ENCODE results near the gene CMA1.

- TF ChIP-seq ZFP3 (CRISPR knock-in tag; IDR thresholded peaks at IDR 0.05) (no peak), ISL1 (CRISPR knock-in tag; IDR thresholded peaks at IDR 0.05) (no peak), POU6F1 (CRISPR knock-in tag; IDR thresholded peaks at IDR 0.05; ENCODE audit: borderline replicate concordance, low read depth) (no peak), TCF4 (CRISPR knock-in tag; IDR thresholded peaks at IDR 0.05; ENCODE audit: borderline replicate concordance) (no peak), PPARA (CRISPR knock-in tag; IDR thresholded peaks at IDR 0.05; ENCODE audit: borderline replicate concordance) (no peak), TOX (CRISPR knock-in tag; IDR thresholded peaks at IDR 0.05; ENCODE audit: borderline replicate concordance) (no peak), PATZ1 (CRISPR knock-in tag; IDR thresholded peaks at IDR 0.05; ENCODE audit: borderline replicate concordance) (no peak), ZC3H10 (CRISPR knock-in tag; IDR thresholded peaks at IDR 0.05) (no peak), ESRRG (CRISPR knock-in tag; IDR thresholded peaks at IDR 0.05) (no peak), ZFP30 (CRISPR knock-in tag; IDR thresholded peaks at IDR 0.05) (no peak), GLIS3 (CRISPR knock-in tag; IDR thresholded peaks at IDR 0.05) (no peak)
Measured at GRCh38 chr14:24465805-24466204, 42.3 kb downstream of the CMA1 start.
